ENCODE results near the gene TM2D3. TPM values are rescaled to one million over a fixed set of nuclear protein-coding genes. Genes with fewer than 3 reads are reported as not detected.

Gene TM2D3
- total RNA-seq, 1 donor from 2014 or later = 39.0 TPM

GRCh38 chr15:101642361-101642760 is 9.8 kb downstream of the TM2D3 start:
- H3K27me3 ChIP-seq = no peaks in the 10 kb centered on the region
- H3K4me1 ChIP-seq = peaks cover 17% of the 10 kb centered on the region
- peak overlapping the region; percentile 43 for H3K27ac ChIP-seq
- intact Hi-C loops (cut with DNase I) = no loop called here
- H3K4me3 ChIP-seq = no peak overlapping the region
- TF ChIP-seq POLR2A (IDR thresholded peaks at IDR 0.05) (no peak), POLR2AphosphoS5 (IDR thresholded peaks at IDR 0.05; ENCODE audit: insufficient read depth in 1 of 2, low read depth in 1 of 2) (no peak), CTCF (IDR thresholded peaks at IDR 0.05) (no peak)
- no peak for DNase-seq (ENCODE audit: extremely low spot score in 2 of 2)
- peaks cover 6 to 51% of the 10 kb centered on the region in 2 donors for H3K36me3 ChIP-seq
- no peaks in the 10 kb centered on the region for H3K9me3 ChIP-seq

- Histone ChIP-seq H3K27ac (peak overlapping the region; percentile 45), H3K27me3 (no peaks in the 10 kb centered on the region), H3K4me3 (no peak overlapping the region), H3K9me3 (no peaks in the 10 kb centered on the region), H3K36me3 (peaks cover 6 to 46% of the 10 kb centered on the region in 2 donors), H3K4me1 (peaks cover 17% of the 10 kb centered on the region)
- DNase-seq (ENCODE audit: extremely low spot score in 2 of 2) = no peak
- TF ChIP-seq POLR2A (IDR thresholded peaks at IDR 0.05) (no peak), POLR2AphosphoS5 (IDR thresholded peaks at IDR 0.05; ENCODE audit: insufficient read depth in 1 of 2, low read depth in 1 of 2) (peak in 1 of 2 donors; percentile 40), CTCF (IDR thresholded peaks at IDR 0.05) (no peak)
- intact Hi-C loops (cut with DNase I) = no loop called here
These were observed 10.3 kb downstream of the TM2D3 start for GRCh38 chr15:101641894-101642293.

GRCh38 chr15:101641129-101641764 is 10.9 kb downstream of the TM2D3 start:
- H3K9me3 ChIP-seq = no peaks in the 10 kb centered on the region
- H3K27me3 ChIP-seq = no peaks in the 10 kb centered on the region
- no peak for DNase-seq (ENCODE audit: extremely low spot score in 2 of 2)
- TF ChIP-seq POLR2A (IDR thresholded peaks at IDR 0.05) (no peak), CTCF (IDR thresholded peaks at IDR 0.05) (peak; percentile 79 to 96 (median 91)), POLR2AphosphoS5 (IDR thresholded peaks at IDR 0.05; ENCODE audit: insufficient read depth in 1 of 2, low read depth in 1 of 2) (peak in 1 of 2 donors; percentile 80)
- H3K4me1 ChIP-seq = peaks cover 17% of the 10 kb centered on the region
- intact Hi-C loops (cut with DNase I) = no loop called here
- peaks cover 6 to 40% of the 10 kb centered on the region in 2 donors for H3K36me3 ChIP-seq
- peak overlapping the region; percentile 68 for H3K27ac ChIP-seq
- no peak overlapping the region for H3K4me3 ChIP-seq

GRCh38 chr15:101639667-101640066 is 12.5 kb downstream of the TM2D3 start:
- Histone ChIP-seq H3K36me3 (peaks cover under 1 to 25% of the 10 kb centered on the region in 2 donors), H3K4me1 (peaks cover 17% of the 10 kb centered on the region), H3K4me3 (no peak overlapping the region), H3K9me3 (no peaks in the 10 kb centered on the region), H3K27ac (no peak overlapping the region), H3K27me3 (no peaks in the 10 kb centered on the region)
- intact Hi-C loops (cut with DNase I) = no loop called here
- TF ChIP-seq POLR2AphosphoS5 (IDR thresholded peaks at IDR 0.05; ENCODE audit: insufficient read depth in 1 of 2, low read depth in 1 of 2) = no peak
- DNase-seq (ENCODE audit: extremely low spot score in 2 of 2) = no peak

GRCh38 chr15:101637919-101638318 is 14.3 kb downstream of the TM2D3 start:
- intact Hi-C loops (cut with DNase I) = no loop called here

More at GRCh38 chr15:101637919-101638318, 14.3 kb downstream of the TM2D3 start:
- TF ChIP-seq POLR2AphosphoS5 (IDR thresholded peaks at IDR 0.05; ENCODE audit: insufficient read depth in 1 of 2, low read depth in 1 of 2) (no peak), CTCF (IDR thresholded peaks at IDR 0.05) (no peak), POLR2A (IDR thresholded peaks at IDR 0.05) (no peak)
- no peaks in the 10 kb centered on the region for H3K9me3 ChIP-seq
- H3K4me1 ChIP-seq = peaks cover 17% of the 10 kb centered on the region
- peaks cover 0 to 9% of the 10 kb centered on the region in 2 donors for H3K36me3 ChIP-seq
- no peak for DNase-seq (ENCODE audit: extremely low spot score in 2 of 2)
- H3K4me3 ChIP-seq = no peak overlapping the region
- H3K27ac ChIP-seq = no peak overlapping the region
- no peaks in the 10 kb centered on the region for H3K27me3 ChIP-seq
